Upper lobe of left lung (tissue), 6 donors: ENCODE data around the gene NUDC. TPM values are rescaled to one million over a fixed set of nuclear protein-coding genes. Genes with fewer than 3 reads are reported as not detected.

Experiments
- ATAC-seq, 2 donors: fragments of 200-7000 bp; cut with Tn5 transposase; one replicate each; pipeline ENCODE4 v1.9.1; 2022; ENCODE audit warnings: mild to moderate bottlenecking in 2 of 2, moderate library complexity in 2 of 2; ENCODE audit not compliant: low FRiP score in 2 of 2
- DNase-seq, 2 donors: peaks; one replicate each; pipeline ENCODE4 v3.0.0-alpha.2; 2019 to 2020
- H3K27ac ChIP-seq, 4 donors: fragments of 200-600 bp; sonication (generic); one replicate each; pipeline ENCODE4 v1.5.1; 2016 to 2019
- H3K27me3 ChIP-seq, 4 donors: fragments of 200-600 bp; sonication (generic); one replicate each; pipeline ENCODE4 v1.5.1; 2017 to 2019
- H3K36me3 ChIP-seq, 4 donors: fragments of 200-600 bp; sonication (generic); one replicate each; pipeline ENCODE4 v1.5.1; 2016 to 2019
- H3K4me1 ChIP-seq, 4 donors: fragments of 200-600 bp; sonication (generic); one replicate each; pipeline ENCODE4 v1.5.1; 2018 to 2019
- H3K4me3 ChIP-seq, 4 donors: fragments of 200-600 bp; sonication (generic); one replicate each; pipeline ENCODE4 v1.5.1; 2017 to 2019; ENCODE audit warnings: mild to moderate bottlenecking in 2 of 4, moderate library complexity in 1 of 4
- H3K9me3 ChIP-seq, 4 donors: fragments of 200-600 bp; sonication (generic); one replicate each; pipeline ENCODE4 v1.5.1; 2018 to 2019
- CTCF ChIP-seq, 6 experiments: fragments of 450-650 bp in 4 of 6; fragments of 200-600 bp in 2 of 6; sonication (generic) in 2 of 6; IDR thresholded peaks; one replicate each; pipeline ENCODE4 v1.5.1; 2016 to 2019; ENCODE audit warnings: antibody characterized with exemption in 6 of 6
- EP300 ChIP-seq, 4 donors: sonication (generic); formaldehyde crosslinking; IDR thresholded peaks; one replicate each; pipeline ENCODE4 v1.5.1; 2017; ENCODE audit warnings: antibody characterized with exemption in 4 of 4, control low read depth in 2 of 4
- POLR2A ChIP-seq, 4 donors: fragments of 450-650 bp; IDR thresholded peaks; one replicate each; pipeline ENCODE4 v1.5.1; 2016 to 2017; ENCODE audit warnings: antibody characterized with exemption in 4 of 4, mild to moderate bottlenecking in 2 of 4
- POLR2AphosphoS5 ChIP-seq, 2 donors: sonication (generic); formaldehyde crosslinking; IDR thresholded peaks; one replicate each; pipeline ENCODE4 v1.5.1; 2017; ENCODE audit warnings: antibody characterized with exemption in 2 of 2
- WGBS, 2 donors: methylation state at CpG; one replicate each; pipeline ENCODE4 v1.1.5; 2017 to 2018; 5-methylcytosine and 5-hydroxymethylcytosine counted together
- total RNA-seq, 6 donors: library from RNA; depleted of rRNA in 4 of 6; stranded (reverse); fragments of >200 nt in 4 of 6; gene quantifications; one replicate each; pipeline versions ENCODE4 v1.1.0 to v1.2.1, GENCODE V29; 2016 to 2021
- donor health status: DM: no; HTN: no; CAD: no; lungs with moderate emphysema.
- donor health status: DM: no; HTN: yes; CAD: no; lungs with severe emphysema.

Gene NUDC
- total RNA-seq, 6 donors from 2014 or later, result 41.9 to 81.2 (median 60.2) TPM

GRCh38 chr1:26900815-26901511 is 20.6 kb upstream of the NUDC start:
- TF ChIP-seq POLR2A (IDR thresholded peaks at IDR 0.05) (no peak), EP300 (IDR thresholded peaks at IDR 0.05) (no peak), CTCF (IDR thresholded peaks at IDR 0.05) (no peak), POLR2AphosphoS5 (IDR thresholded peaks at IDR 0.05) (no peak)
- Histone ChIP-seq H3K36me3 (peaks cover 5 to 24% (median 13%) of the 10 kb centered on the region in 4 donors), H3K27me3 (no peaks in the 10 kb centered on the region), H3K9me3 (no peaks in the 10 kb centered on the region), H3K4me3 (peak overlapping the region; percentile 71 to 100 (median 84)), H3K4me1 (peaks cover 15 to 28% (median 16%) of the 10 kb centered on the region in 4 donors), H3K27ac (peak overlapping the region; percentile 85 to 93 (median 88))
- 62 to 63% methylated on average over 18 of the region's 18 CpGs for WGBS, 2 donors
- DNase-seq, result no peak
- no peak for ATAC-seq

- peak; percentile 60 to 73 for ATAC-seq
- Histone ChIP-seq H3K27ac (peak overlapping the region in 1 of 4 donors; percentile 3), H3K9me3 (no peaks in the 10 kb centered on the region), H3K27me3 (no peaks in the 10 kb centered on the region), H3K4me3 (no peak overlapping the region), H3K4me1 (peaks cover 0 to 20% (median 8%) of the 10 kb centered on the region in 4 donors), H3K36me3 (no peaks in the 10 kb centered on the region)
- WGBS, 2 donors, result 56 to 62% methylated on average over 5 to 6 of the region's 6 CpGs
- TF ChIP-seq POLR2AphosphoS5 (IDR thresholded peaks at IDR 0.05) (peak in 1 of 2 donors; percentile 10), POLR2A (IDR thresholded peaks at IDR 0.05) (no peak), CTCF (IDR thresholded peaks at IDR 0.05) (no peak)
- peak in 1 of 2 donors; percentile 77 for DNase-seq
Observed at GRCh38 chr1:26907071-26907917, 14.2 kb upstream of the NUDC start.

- TF ChIP-seq EP300 (IDR thresholded peaks at IDR 0.05), result no peak
- TF ChIP-seq CTCF (IDR thresholded peaks at IDR 0.05), result no peak
- TF ChIP-seq POLR2A (IDR thresholded peaks at IDR 0.05), result no peak
- TF ChIP-seq POLR2AphosphoS5 (IDR thresholded peaks at IDR 0.05), result no peak
- no peak for DNase-seq
- Histone ChIP-seq H3K27ac (no peak overlapping the region), H3K4me1 (peaks cover 0 to 28% (median 8%) of the 10 kb centered on the region in 4 donors), H3K27me3 (no peaks in the 10 kb centered on the region), H3K36me3 (no peaks in the 10 kb centered on the region), H3K4me3 (no peak overlapping the region), H3K9me3 (no peaks in the 10 kb centered on the region)
- ATAC-seq, result no peak
- 77% methylated on average over 3 of the region's 3 CpGs; no CpG with 5 or more reads in 1 of the 2 donors for WGBS, 2 donors
Observed at GRCh38 chr1:26909951-26910342, 11.6 kb upstream of the NUDC start.

GRCh38 chr1:26910343-26911160 is 11.0 kb upstream of the NUDC start:
- peak overlapping the region in 1 of 4 donors; percentile 52 for H3K27ac ChIP-seq
- peak in 1 of 2 donors; percentile 38 for DNase-seq

More at GRCh38 chr1:26910343-26911160, 11.0 kb upstream of the NUDC start:
- Histone ChIP-seq H3K27me3 (no peaks in the 10 kb centered on the region), H3K36me3 (no peaks in the 10 kb centered on the region), H3K9me3 (no peaks in the 10 kb centered on the region), H3K4me3 (no peak overlapping the region), H3K4me1 (peaks cover 0 to 31% (median 8%) of the 10 kb centered on the region in 4 donors)
- ATAC-seq, result peak in 1 of 2 donors; percentile 16
- 39 to 70% methylated on average over 4 of the region's 4 CpGs for WGBS, 2 donors
- TF ChIP-seq EP300 (IDR thresholded peaks at IDR 0.05) (no peak), CTCF (IDR thresholded peaks at IDR 0.05) (no peak), POLR2A (IDR thresholded peaks at IDR 0.05) (no peak), POLR2AphosphoS5 (IDR thresholded peaks at IDR 0.05) (no peak)
